ENCODE data around the gene SMAD5.

Gene SMAD5

DNA sequence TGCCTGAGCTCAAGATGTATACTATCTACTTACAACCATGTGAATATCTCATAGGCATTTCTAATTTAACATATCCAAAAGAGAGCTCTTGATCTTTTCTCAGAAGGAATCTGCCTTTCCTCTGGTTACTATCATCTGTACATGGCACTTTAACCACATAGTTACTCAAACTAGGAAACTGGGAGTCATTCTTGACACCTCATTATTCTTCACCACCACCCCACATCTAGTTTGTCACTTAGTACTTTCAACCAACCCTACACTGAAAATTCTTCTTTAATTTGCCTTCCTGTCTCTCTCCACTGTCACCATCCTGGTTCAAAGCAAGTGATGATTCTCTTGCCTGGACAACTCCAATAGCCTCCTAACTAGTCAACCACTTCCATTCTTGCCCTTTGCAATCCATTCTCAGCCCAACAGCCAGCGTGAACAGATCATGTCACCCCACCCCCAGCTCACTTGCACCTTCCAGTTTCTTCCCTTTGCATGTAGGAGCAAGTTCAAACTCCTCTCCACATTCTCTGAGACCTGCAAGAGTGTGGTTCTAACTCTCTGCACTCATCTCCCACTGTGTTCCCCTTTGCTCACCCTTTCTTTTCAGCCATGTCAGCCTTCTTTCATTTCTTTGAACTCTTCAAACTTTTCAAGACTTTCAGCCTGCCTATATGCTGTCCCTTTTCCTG, 17.3 kb upstream of the SMAD5 start:
- DNase-seq, result no peak

DNA sequence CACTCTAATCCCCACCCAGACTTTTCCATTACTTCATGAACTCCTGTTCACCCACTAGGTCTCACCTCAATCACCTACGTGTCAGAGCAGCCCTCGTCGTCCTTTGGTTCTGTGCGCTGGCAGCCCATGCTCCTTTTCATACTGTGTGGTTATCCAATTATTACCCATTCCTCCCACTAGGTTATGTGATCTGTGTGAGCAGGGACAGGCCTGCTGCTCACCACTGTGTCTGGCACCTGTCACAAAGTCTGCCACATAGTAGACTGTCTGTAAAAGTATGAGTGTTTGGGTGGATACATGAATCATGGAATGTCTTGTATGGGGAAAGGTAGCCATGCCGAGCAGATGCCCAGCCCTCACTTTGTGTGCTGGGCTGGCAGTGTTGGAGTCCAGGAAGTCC, 12.1 kb upstream of the SMAD5 start:
- no peak for DNase-seq

DNA sequence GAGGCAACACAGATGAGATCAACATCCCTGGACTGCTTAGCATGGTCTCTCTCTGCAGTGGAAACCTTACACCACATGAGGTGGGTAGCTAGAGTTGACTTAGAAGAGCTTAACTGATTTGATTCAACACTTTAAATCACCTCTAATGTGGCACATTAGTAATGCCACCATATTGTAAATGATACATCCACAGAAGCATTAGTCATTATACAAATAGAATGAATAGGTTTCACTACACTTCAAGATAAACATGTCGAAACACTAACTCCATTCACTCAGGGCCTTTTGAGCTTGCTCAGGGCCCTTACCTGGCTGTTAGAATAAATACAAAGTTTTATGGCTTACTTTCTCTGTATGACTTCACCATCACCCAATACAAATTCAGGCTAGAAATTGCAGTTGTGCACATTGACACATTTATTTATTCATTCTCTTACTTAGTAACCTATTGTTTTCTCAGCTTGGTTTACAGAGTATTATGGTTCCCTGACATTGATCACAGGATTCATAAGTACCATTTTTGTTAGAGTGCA, 9.3 kb upstream of the SMAD5 start:
- DNase-seq, result no peak

DNA sequence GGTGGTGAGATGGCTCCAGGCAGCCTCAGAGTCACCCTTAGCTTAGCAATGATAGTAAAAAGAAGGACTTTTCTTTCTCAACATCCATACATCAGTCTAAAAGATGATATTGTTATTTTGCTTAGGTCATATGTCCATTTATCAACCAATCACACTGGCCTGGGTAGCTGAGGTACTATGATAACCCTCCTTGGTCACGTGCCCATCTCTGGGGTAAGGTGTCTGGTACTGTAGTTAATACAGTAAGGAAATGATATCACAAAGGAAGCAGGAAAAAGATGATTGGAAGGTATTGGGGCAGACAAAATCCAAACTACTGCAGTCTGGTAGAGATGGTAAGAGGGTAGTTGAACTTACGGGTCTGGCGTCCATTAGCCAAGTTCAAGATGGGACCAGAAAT, 5.1 kb upstream of the SMAD5 start:
- no peak for DNase-seq

GRCh38 chr5:136128481-136128880, 4.2 kb upstream of the SMAD5 start:
- peak; percentile 93 for DNase-seq

- no peak for DNase-seq
These were observed 3.2 kb upstream of the SMAD5 start for GRCh38 chr5:136129445-136129844.

GRCh38 chr5:136130581-136130980, 2.1 kb upstream of the SMAD5 start:
- DNase-seq, result no peak

DNA sequence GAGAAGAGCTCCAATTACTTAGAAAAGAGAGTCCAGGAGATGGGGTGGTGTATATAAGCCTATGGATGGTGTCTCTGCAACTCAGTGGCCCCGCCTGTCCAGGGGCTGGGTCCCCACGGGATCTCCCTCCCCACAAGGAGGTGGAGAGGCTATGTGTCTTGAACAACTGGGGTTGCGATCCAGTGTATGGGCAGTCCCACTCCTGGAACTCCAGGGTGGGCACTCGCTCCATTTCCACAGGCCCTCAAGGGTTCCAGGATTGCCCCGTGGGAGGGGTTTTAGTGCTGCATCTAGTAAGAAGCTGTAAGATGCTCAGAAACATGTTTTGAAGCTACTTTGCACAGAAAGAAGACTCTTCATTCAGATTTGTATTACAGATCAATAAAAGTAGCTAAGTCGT, 558 bp upstream of the SMAD5 start:
- no peak for DNase-seq

- peak; percentile 23 for DNase-seq
These were observed 727 bp downstream of the SMAD5 start for GRCh38 chr5:136133222-136133921.

DNA sequence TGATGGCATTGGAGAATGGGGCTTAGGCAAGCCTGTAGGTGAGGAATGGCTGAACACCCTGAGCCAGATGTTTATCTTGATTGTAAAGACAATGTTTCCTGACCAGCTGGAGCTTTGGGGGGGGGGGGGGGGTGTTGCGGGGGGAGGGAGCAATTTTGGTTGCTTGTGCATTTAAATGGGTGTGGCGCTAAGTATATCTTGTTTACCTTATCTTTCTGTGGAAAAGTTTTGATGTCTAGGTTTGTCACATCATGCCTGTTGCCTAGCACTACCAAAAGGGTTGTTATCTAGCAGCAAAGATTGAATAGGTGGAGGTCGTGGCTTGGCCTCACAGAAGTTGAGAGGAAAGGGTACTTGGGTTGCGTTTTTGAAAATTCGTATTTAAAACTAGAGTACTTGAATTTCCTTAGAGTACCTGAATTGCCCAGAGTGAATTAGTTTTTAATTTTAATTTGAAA, 1.3 kb downstream of the SMAD5 start:
- DNase-seq, result no peak

GRCh38 chr5:136134653-136135052, 2.0 kb downstream of the SMAD5 start:
- no peak for DNase-seq

GRCh38 chr5:136135536-136135935, 2.9 kb downstream of the SMAD5 start:
- DNase-seq, result no peak

GRCh38 chr5:136137497-136138220, 5.0 kb downstream of the SMAD5 start:
- no peak for DNase-seq

DNA sequence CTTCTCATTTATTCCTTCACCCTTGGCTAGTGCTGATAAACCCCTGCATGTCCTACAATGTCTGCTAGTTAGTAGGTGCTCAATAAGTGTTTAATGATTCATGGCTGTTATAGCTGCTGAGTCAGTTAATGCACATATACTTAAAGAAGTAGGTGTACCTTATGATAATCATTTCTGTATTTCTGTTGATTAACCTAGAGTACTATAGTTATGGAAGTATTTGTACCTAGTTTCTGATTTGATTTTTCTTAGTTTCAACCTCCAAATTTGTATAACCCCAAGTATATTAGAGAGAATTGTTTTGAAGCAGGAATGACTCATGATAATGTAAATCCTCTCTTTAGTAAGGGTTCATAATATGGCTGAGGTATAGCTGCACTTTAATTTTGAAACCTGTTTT, 8.9 kb downstream of the SMAD5 start:
- no peak for DNase-seq

- DNase-seq, result no peak
These were observed 10.7 kb downstream of the SMAD5 start for GRCh38 chr5:136143312-136143711.

- no peak for DNase-seq
These were observed 11.1 kb downstream of the SMAD5 start for GRCh38 chr5:136143763-136144162.

DNA sequence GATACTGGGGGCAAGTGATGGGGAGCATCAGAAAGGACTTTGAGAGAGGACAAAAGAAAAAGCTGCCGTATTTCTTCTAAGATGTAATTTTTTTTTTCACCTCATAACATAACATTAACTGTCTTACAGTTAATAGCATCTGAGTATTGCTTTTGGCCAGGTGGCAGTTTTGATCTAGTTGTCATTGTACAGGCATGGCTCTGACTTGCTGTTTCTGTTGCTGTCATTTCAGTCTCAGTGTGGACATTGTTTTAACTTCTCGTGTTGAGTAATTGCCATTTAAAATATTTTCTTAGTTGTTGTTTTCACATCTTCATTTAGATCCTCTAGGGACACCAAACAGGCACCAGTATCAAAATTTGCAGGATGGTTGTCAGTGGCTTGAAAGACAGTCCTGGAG, 12.4 kb downstream of the SMAD5 start:
- DNase-seq, result no peak

- no peak for DNase-seq
These were observed 13.6 kb downstream of the SMAD5 start for GRCh38 chr5:136146201-136146600.

DNA sequence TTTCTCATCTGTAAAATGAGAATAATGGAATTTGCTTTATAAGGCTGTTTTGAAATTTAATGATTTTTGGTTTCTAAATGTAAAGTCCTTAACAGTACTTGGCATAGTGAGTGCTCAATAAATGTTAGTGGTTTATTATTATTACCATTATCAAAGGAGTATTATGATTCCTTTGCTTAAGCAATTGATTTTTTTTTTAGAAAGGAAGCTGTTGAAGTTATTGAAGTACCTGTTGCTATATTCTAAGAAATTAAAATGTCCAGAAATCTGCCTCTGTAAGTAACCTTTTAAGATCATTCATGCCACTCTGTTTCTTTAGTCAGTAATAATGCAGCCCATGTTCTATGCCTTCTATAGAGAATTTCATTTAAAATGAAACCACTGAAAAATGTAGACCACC, 15.0 kb downstream of the SMAD5 start:
- DNase-seq, result no peak

DNA sequence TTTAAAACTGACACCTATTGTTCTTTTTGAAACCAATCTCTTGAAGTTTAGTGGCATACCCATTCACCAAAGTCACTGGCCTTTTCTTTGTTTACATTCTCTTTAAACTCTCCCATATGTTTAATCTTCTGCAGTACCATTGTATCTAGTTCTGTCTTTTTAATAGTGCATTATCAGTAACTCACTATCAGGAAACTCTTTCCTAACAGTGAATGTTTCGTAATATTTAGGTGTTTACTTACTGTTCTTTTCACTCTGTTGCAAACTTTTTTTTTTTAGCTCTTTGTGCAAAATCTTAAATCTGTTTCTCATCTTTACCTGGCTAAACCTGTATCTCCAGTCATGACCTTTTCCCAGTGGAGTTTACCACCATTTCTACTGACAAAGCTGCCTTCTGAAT, 17.2 kb downstream of the SMAD5 start:
- DNase-seq, result no peak

DNA sequence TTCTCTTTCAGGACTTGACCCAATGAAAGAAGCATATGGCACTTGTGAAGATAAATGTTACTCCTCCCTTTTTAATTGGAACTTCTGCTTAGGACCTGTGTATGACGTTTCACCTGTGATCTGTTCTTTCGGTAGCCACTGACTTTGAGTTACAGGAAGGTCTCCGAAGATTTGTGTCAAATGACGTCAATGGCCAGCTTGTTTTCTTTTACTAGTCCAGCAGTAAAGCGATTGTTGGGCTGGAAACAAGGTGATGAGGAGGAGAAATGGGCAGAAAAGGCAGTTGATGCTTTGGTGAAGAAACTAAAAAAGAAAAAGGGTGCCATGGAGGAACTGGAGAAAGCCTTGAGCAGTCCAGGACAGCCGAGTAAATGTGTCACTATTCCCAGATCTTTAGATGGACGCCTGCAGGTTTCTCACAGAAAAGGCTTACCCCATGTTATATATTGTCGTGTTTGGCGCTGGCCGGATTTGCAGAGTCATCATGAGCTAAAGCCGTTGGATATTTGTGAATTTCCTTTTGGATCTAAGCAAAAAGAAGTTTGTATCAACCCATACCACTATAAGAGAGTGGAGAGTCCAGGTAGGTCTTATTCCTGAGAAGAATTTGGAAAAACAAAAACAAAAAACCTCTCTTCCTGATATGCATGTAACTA, 21.1 kb downstream of the SMAD5 start:
- DNase-seq, result no peak

DNA sequence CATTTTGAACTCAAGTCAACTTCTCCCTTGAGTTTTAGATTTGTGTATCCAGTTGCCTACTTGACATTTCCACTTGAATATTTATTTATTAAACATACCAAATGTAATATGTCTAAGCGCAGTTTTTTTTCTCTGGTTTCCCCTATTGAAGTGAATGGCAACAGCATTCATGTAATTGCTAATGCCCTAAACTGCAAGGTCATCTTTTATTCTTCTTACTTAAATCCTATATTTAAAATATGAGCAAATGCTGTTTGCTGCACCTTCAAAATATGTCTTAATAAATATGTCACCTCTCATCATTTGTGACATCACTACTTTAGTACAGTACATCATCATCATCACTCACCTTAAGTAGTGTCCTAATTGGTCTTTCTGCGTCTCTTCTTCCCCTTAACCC, 22.4 kb downstream of the SMAD5 start:
- DNase-seq, result no peak

- DNase-seq, result no peak
These were observed 23.1 kb downstream of the SMAD5 start for GRCh38 chr5:136155761-136156160.
